ENCODE data around the gene TMEM117.
A peak's percentile ranks its signal among the peaks of the same experiment; 100 is the strongest.

Gene TMEM117

DNA sequence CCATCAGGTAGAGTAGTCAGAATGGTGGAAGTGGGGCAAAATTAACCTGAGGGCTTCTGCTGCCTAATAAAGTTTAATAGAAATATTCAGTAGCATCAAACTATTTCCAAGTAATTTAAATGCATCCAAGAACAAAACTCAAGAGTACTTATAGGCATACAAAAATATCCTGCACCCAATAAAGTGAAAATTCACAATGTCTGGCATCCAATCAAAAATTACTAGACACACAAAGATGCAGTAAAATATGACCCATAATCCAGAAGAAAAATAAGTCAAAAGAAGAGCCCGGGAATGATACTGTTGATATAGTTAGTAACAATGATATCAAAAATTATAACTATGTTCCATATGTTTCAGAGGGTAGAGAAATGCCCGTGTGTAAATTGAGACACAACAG is 95.3 kb downstream of the TMEM117 start:
- no peak overlapping the region for H3K4me3 ChIP-seq (ENCODE audit: low read depth, low read length)

GRCh38 chr12:43935581-43935980 is 99.7 kb downstream of the TMEM117 start:
- DNase-seq (ENCODE audit: low read depth) = no peak
- no peak overlapping the region for H3K4me3 ChIP-seq (ENCODE audit: low read depth, low read length)
- TF ChIP-seq, protein P1, sequence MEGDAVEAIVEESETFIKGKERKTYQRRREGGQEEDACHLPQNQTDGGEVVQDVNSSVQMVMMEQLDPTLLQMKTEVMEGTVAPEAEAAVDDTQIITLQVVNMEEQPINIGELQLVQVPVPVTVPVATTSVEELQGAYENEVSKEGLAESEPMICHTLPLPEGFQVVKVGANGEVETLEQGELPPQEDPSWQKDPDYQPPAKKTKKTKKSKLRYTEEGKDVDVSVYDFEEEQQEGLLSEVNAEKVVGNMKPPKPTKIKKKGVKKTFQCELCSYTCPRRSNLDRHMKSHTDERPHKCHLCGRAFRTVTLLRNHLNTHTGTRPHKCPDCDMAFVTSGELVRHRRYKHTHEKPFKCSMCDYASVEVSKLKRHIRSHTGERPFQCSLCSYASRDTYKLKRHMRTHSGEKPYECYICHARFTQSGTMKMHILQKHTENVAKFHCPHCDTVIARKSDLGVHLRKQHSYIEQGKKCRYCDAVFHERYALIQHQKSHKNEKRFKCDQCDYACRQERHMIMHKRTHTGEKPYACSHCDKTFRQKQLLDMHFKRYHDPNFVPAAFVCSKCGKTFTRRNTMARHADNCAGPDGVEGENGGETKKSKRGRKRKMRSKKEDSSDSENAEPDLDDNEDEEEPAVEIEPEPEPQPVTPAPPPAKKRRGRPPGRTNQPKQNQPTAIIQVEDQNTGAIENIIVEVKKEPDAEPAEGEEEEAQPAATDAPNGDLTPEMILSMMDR (conservative IDR thresholded peaks at IDR 0.05; ENCODE audit: low read depth, low read length) = no peak

More for the DNA sequence above, 95.3 kb downstream of the TMEM117 start:
- TF ChIP-seq, protein P1 (conservative IDR thresholded peaks at IDR 0.05; ENCODE audit: low read depth, low read length) = no peak
- DNase-seq (ENCODE audit: low read depth) = no peak

GRCh38 chr12:43937947-43938346 is 102.1 kb downstream of the TMEM117 start:
- DNase-seq (ENCODE audit: low read depth) = peak; percentile 49

DNA sequence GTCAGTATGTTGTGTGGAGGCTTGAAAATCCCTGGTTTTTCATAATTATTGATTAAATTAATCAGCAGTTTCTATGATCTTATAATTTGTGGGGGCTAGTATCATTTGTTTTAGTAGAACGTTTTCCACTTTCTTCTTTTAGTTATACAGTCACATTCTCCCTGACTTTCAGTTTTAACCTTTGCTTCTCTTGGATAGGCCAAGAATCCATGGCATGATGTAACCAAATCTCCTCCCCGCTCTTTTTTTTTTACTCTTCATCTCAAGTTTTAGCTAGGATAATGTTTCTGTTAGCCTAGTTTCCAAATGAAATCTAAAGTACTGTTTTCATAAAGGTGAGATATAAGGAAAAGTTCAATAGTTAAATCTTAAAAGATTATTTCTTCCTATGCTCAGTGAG is 106.5 kb downstream of the TMEM117 start:
- no peak overlapping the region for H3K4me3 ChIP-seq (ENCODE audit: low read depth, low read length)
- TF ChIP-seq, protein P1 (conservative IDR thresholded peaks at IDR 0.05; ENCODE audit: low read depth, low read length) = no peak
- DNase-seq (ENCODE audit: low read depth) = peak; percentile 15

More at GRCh38 chr12:43937947-43938346, 102.1 kb downstream of the TMEM117 start:
- H3K4me3 ChIP-seq (ENCODE audit: low read depth, low read length) = no peak overlapping the region
- TF ChIP-seq, protein P1 (conservative IDR thresholded peaks at IDR 0.05; ENCODE audit: low read depth, low read length) = peak; percentile 58

DNA sequence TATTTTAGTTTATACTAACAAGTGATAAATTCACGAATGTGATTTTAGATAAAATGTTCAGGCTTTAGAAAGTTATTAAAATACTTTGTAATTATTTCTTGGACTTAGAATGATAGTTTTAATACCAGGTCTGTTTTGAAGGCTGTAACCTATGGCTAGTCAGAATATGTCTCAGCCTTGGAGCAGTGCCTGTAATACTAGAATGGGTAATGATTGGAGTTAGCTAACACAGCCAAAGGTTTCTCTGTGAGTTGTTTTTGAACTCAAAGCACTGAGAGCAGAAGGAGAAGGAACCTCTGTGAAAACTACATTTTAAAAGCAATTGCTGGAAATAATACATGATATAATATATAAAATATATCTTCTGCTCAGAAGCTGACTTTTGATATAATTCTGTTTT is 110.1 kb downstream of the TMEM117 start:
- H3K4me3 ChIP-seq (ENCODE audit: low read depth, low read length) = no peak overlapping the region
- DNase-seq (ENCODE audit: low read depth) = no peak
- TF ChIP-seq, protein P1 (conservative IDR thresholded peaks at IDR 0.05; ENCODE audit: low read depth, low read length) = no peak

DNA sequence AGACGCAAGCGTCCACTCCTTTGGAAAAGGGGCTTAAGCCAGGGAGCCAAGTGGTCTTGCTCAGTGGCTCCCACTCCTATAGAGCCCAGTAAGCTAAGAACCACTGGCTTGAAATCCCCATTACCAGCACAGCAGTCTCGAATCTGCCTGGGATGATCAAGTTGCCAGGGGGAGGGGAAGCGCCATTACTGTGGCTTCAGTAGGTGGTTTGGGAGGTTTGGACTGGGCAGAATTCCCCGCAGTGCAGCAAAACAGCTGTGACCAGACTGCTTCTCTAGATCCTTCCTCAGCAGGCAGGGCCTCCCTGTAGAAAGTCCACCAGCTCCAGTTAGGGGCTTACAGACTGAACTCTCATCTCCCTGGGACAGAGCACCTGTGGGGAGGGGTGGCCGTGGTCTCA is 115.4 kb downstream of the TMEM117 start:
- TF ChIP-seq, protein P1 (conservative IDR thresholded peaks at IDR 0.05; ENCODE audit: low read depth, low read length) = no peak
- H3K4me3 ChIP-seq (ENCODE audit: low read depth, low read length) = no peak overlapping the region
- DNase-seq (ENCODE audit: low read depth) = no peak

GRCh38 chr12:43957732-43958372 is 122.0 kb downstream of the TMEM117 start:
- peak; percentile 72 for DNase-seq (ENCODE audit: low read depth)
- H3K4me3 ChIP-seq (ENCODE audit: low read depth, low read length) = no peak overlapping the region
- TF ChIP-seq, protein P1 (conservative IDR thresholded peaks at IDR 0.05; ENCODE audit: low read depth, low read length) = peak; percentile 61
